GM19372 (cell line): ENCODE measurements around the gene EFCAB7.

Source experiments
- ATAC-seq: cut with Tn5 transposase; IDR thresholded peaks from one replicate; pipeline ENCODE4 v1.9.1; 2021; ENCODE audit warnings: mild to moderate bottlenecking, low read depth, moderate library complexity; ENCODE audit not compliant: unreplicated experiment

EFCAB7 gene, protein sequence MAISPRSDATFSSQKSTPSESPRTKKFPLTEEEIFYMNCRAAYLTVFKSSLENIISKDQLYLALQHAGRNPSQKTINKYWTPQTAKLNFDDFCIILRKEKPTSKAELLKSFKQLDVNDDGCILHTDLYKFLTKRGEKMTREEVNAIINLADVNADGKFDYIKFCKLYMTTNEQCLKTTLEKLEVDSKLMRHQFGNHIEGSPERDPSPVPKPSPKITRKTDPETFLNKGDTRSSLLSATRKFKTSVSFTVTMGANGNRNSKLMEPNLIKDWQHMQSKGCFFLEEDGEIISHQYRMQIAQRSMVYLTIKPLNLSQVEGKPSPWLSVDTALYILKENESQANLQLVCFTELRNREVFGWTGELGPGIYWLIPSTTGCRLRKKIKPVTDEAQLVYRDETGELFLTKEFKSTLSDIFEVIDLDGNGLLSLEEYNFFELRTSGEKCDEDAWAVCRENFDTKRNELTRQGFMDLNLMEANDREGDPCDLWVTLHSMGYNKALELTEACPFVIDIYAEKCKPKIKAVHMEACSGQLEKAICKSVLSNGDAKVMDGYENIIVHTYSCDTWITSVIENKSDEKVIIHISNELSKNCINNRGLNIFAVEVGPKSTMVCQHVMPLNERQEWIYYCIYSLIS

DNA sequence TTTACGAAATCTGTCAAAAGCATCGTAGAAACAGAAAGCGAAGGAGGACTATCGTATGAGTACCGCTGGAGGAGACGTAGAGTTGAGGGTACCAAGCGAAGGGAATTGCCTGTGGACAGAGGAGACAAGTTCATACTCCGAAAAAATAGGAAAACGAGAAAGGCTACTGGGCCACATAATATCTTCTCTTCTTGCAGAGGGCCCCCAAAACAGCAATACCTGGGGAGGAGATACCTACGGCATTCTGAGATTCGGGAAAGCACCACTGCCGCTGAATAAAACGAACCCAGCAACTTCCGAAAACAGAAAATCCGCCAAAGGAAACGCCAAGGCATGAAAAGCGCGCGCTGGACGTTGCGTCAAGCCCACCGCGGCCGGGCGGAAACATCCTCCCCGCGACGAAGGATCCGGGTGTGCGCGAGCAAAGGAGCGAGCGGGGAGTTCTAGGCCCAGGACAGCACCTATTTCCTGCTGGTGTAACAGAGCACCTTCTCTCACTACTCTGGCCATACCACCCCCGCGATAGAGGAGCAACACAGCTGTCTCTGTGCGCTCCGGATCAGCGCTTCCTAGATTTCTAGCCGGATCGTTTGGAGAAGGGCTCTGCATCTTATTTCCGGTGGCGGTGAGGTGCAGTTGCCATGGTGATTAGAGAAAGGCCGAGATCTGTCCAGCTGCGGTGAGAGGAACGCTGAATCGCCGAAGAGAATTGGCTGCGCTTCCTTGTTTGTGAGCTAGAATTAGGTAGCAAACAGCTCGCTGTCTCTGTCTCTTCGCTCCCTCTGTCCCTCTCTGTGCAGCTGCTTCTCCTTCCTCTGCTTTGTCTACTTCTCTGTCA lies at the start of gene EFCAB7, which contains the start of gene ITGB3BP:
TSS of gene EFCAB7 (plus strand) at position 635 of the 838 bp plus-strand sequence. CDS start 2,048 bp downstream, outside the sequence.
TSS of gene ITGB3BP (minus strand) at position 335 of the 838 bp plus-strand sequence. CDS start at position 243, 92 bp downstream.
- ATAC-seq, result peak; percentile 79

DNA sequence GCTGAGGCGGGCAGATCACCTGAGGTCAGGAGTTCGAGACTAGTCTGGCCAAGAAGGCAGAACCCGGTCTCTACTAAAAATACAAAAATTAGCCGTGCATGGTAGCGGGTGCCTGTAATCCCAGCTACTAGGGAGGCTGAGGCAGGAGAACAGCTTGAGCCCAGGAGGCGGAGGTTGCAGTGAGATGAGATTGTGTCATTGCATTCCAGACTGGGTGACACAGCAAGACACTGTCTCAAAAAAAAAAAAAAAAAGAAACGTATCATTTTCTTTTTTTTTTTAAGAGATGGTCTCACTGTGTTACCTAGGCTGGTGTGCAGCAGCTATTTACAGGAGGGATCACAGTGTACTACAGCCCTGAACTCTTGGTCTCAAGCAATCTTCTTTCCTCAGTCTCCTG lies 47.6 kb upstream of the EFCAB7 start:
- no peak for ATAC-seq

DNA sequence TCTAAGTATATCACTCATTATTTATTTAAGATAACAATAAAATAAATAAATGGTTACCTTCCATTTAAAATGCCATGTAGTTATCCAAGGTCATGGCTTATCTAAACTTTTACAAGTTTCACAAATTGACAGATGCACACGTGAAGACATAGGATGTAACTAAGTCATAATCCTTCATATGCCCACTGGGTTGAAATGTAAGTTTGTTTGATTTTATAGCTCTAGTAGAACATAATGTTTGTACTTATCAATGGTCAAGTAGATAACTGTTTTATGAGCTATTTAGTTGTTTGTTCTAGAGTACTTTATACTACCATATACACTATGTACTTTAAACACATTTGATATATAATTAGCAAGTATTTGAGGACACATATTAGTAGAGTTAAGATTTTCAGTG lies 43.3 kb upstream of the EFCAB7 start:
- ATAC-seq, result no peak

DNA sequence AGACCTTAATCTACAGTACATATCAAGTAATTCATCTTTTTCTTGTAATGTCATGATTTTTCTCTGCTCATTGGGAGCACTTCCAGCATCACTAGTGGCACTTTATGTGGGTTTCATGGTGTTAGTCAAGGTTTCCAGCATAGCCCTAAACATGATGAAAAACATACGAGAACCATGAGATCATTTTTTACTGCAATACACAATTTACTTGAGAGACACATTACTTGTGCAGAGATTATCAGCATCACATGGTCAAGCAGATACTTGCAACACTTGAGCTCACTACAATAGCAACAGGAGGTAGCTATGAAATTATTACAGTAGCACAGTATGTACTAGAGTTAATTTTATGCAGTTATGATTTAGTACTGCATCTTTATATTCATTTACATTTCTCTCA lies 36.7 kb upstream of the EFCAB7 start:
- no peak for ATAC-seq

DNA sequence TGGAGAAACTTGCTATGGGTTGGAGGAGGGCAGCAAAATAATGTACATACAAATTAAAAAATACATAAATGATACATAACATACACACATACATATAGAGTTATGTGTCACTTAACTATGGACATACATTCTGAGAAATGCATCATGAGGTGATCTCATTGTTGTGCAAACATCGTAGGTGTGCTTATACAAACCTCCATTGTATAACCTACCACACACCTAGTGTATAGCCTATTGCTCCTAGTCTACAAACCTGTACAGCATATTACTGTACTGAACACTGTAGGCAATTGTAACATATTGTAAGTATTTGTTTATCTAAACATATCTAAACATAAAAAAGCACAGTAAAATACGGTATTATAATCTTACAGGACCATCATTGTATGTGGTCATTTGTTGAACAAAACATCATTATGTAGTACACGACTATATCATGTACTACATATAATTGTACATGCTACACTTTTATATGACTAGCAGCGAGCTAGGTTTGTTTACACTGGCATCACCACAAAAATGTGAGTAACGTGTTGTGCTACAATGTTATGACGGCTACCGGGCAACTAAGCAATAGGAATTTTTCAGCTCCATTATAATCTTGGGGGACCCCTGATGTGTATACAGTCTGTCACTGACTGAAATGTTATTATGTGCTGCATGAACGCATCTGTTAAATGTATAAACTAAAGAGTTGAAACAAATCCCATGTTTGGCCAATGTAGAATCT lies 35.8 kb upstream of the EFCAB7 start:
- no peak for ATAC-seq

DNA sequence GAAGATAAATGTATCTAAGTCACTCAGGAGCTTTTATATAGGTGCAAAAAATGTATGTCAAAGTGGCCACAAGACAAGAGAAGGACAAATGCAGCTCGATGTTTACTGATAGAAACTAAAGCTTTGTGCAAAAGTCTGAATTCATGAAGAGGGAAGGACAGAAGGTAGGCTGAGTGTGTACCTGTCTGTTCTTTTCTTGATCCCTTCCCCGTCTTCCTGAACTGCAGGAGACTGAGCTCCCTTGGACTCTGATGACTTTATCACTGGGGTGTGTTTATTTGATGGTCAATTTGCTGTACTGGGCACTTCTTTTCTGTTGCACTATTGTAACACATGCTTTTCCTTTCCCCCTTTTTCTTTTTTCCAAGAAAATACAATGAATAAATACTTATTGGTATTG lies 25.7 kb upstream of the EFCAB7 start:
- no peak for ATAC-seq

DNA sequence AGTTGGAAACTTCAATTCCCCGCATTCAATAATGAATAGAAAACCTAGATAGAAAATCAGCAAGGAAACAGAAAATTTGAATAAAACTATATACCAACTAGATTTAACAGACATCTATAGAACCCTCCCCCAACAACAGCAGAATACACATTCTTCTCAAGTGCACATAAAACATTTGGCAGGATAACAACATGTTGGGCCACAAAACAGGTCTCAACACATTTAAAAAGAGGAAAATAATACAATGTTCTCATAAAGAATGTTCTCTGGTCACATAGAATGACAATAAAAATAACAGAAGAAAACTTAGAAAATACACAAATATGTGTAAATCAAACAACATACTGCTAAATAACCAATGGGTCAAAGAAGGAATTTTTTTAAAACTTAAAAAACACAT lies 25.2 kb upstream of the EFCAB7 start:
- no peak for ATAC-seq

DNA sequence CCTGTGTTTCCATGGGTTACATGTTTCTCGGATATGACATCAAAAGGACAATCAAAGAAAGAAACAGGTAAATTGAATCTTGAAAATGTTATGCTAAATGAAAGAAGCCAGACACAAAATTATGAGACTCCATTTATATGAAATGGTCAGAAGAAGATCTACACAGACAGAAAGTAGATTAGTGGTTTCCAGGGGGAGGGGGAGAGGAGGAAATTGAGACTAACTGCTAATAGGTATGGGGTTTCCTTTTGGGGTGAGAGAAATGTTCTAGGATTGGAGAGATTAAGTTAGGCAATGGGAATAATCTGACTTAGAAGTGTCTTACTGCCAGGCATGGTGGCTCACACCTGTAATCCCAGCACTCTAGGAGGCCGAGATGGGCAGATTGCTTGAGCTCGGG lies 22.1 kb upstream of the EFCAB7 start:
- ATAC-seq, result no peak

DNA sequence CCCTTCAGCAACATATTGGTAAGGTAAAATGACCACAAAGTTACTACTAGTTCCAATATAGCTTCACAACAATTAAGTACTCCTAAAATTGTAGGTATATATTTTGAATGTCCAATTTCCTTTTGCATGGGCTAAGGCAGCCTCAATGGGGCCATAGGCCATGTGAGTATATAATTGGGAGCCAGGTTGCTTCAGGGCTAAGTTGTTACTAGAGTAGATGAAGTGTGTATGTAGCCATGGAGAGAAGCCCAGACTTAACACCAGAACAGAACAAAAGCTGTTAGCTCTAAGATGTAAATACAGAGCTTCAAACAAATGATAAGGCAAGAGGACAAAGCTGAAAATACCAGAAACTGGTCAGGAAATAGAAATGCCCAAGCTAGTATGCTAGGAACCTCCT lies 16.5 kb upstream of the EFCAB7 start:
- ATAC-seq, result no peak

DNA sequence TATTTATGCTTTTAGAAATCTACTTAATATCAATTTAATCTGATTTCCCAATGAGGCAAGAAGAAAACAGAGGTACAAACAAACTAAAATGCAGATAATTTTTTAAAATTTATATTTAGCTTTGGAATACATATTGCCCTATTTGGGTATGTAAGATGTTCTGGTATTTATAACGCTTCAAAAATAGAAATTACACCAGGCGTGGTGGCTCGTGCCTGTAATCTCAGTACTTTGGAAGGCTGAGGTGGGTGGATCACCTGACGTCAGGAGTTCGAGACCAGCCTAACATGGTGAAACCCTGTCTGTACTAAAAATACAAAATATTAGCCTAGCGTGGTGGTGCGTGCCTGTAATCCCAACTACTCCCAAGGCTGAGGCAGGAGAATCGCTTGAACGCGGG lies 13.6 kb upstream of the EFCAB7 start:
- ATAC-seq, result no peak

DNA sequence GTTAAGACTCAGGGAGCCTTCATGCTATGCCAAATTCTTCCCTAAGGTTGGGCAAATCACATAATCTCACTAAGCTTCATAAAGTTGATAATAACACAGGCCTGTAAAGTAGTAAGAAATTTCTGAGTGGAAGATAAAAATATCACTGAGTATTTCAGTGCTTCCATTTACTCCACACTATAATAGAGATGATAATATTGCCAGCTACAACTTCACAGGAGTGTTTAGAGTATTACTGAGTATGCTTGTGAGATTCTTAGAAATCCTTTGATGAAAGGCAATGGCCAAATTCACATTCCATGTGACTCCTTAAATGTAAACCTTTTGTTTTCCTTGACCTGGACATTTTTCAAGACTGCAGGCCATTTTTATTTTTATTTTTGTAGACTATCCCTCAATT lies 10.7 kb upstream of the EFCAB7 start:
- ATAC-seq, result no peak

DNA sequence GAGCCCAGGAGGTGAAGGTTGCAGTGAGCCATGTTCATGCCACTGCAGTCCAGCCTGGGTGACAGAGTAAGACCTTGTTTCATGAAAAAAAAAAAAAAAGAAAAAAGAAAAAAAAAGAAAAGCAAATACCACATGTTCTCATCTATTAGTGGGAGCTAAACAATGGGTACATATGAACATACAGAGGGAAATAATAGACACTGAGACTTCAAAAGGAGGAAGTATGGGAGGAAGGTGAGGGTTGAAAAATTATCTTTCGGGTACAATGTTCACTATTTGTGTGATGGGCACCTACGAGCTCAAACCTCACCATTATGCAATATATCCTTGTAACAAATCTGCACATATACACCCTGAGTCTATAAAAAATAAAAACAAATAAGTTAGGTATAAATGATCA lies 6.7 kb upstream of the EFCAB7 start:
- no peak for ATAC-seq

DNA sequence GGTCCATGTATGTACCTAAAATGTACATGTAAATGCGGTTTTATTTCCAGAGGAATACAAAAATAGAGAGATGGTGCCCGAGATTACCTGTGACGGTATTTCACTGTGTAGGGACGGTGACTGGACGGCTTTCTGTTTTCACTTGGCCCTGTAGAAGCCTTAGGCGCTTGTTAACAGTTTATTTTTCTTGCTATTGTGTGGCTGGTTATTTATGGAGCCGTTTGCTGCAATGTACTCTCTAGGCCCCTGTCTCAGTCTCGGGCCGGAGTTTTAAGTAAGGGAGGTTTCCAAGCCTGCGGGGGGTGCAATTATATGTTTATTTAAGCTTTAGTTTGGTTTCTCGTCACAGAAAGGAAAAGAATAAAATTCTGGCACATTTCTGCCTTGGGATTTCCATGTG lies 413 bp downstream of the EFCAB7 start:
- peak; percentile 20 for ATAC-seq

DNA sequence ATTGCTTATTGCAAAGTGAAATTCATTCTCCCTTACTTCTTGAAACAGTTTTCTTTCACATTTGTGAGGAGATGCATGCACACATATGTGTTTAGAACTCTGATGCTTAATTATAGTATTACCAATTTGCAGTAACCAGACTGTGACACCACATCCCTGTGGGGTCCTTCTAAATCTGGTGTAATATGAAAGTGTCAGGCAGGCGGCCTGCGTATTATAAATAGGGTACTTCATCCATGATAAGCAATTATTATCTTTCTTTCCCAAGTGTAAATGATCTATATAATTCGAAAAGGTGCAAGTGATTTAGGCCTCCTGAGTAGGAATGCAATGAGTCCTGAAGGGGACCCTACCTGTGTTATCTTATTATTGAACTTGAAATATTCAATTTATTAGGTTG lies 876 bp downstream of the EFCAB7 start:
- no peak for ATAC-seq

DNA sequence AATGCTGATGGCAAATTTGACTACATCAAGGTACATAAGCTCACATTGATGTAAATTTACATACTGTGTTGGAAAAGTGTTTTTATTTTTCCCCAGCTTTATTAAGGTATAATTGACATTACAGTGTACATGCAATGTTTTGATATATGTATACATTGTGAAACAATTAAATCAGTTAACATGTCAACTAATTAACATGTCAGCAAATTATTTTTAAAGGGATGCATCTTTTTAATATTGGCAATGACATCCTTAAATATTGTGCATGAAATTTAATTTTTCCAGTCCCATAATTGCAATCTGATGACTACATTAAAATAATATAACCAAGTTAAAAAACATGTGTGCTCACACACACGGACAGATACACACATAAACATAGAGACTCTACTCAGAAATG lies 9.4 kb downstream of the EFCAB7 start:
- no peak for ATAC-seq

DNA sequence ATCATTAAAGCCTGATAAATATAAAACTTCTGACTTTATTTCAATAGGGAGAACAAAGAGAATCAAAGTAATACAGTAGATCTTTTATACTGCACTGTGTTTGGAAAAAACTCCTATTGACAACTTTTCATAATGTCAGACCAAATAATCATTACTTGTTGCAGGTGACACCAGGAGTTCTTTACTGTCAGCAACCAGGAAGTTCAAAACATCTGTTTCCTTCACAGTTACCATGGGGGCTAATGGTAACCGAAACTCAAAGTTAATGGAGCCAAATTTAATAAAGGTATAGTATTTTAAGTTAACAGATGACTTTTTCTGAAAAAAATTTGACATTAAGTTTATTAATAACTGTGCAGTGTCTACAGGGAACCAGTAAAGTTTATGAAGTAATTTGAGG lies 10.6 kb downstream of the EFCAB7 start:
- ATAC-seq, result no peak

DNA sequence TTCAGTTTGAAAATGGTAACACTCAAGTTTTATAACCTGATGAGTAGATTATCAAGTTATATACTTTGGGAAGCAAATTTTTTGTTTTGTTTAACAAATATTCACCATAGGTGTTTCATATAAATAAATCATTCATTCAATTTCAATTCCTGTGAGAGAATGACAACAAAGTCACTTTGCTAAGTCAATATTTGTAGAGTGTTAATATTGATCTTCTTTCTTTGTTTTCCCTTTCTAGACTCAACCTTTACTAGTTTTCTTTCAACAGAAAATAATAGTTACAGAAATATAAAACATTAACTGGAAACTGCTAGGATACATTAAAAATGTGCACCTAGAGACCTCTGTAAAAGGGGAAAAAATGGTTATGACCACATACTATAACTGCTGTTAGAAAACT lies 11.1 kb downstream of the EFCAB7 start:
- ATAC-seq, result no peak

DNA sequence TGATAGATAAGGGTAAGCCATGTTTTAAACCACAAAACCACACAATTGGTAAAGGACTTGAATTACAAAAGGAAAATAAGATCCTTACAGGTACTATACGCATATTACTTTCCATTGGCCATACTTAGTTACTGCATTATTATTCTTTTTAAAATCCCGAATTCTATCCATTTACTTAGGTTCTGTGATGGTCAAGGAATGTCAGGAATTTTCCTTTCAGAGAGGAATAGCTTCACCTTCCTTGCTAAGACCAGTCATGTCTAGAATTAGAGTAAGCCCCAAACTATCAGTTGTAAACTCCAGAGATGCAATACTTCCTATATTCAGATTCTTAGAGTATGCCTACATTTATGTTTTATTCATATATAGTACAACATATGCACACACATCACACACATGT lies 13.7 kb downstream of the EFCAB7 start:
- no peak for ATAC-seq

DNA sequence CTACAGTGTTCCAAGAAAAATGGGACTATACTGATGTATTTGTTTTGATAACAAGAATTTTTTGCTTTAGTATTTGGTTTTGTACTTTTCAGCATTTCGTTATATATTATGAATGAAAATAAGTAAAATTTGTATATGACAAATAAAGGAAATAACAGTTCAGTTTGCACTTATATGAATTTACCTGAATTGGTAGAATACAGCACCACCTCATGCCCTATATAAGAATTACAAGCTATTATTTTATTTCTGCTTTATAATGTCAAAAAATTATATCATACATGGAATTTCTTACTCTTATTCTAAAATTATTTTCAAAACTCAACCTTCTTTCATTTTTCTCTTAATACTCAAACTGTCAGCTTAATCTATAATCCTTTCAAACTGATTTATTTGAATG lies 14.6 kb downstream of the EFCAB7 start:
- ATAC-seq, result no peak

DNA sequence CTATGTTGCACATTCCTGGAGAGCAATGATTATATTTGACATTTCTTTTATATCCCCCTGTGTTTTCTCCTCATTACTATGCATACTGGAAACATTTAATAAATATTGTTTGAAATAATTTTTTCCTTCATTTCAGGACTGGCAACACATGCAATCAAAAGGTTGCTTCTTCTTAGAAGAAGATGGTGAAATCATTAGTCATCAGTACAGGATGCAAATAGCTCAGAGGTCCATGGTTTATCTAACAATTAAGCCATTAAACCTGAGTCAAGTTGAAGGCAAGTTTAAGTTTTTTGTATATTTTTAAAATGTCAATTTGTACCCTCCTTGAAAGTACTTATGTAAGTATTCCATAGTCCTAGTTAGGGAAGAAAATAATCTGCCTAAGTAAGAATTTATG lies 22.5 kb downstream of the EFCAB7 start:
- ATAC-seq, result no peak
